Activated CD8-positive, alpha-beta memory T cell treated with anti-CD3 and anti-CD28 coated beads, Interleukin-2, amount 50 U/mL, for 1 hour (primary cell): ENCODE data around the gene OGDHL.

Source experiments
- DNase-seq: peaks from one replicate; pipeline ENCODE4 v3.0.0-alpha.2; 2020; ENCODE audit errors: extremely low read depth

OGDHL gene

DNA sequence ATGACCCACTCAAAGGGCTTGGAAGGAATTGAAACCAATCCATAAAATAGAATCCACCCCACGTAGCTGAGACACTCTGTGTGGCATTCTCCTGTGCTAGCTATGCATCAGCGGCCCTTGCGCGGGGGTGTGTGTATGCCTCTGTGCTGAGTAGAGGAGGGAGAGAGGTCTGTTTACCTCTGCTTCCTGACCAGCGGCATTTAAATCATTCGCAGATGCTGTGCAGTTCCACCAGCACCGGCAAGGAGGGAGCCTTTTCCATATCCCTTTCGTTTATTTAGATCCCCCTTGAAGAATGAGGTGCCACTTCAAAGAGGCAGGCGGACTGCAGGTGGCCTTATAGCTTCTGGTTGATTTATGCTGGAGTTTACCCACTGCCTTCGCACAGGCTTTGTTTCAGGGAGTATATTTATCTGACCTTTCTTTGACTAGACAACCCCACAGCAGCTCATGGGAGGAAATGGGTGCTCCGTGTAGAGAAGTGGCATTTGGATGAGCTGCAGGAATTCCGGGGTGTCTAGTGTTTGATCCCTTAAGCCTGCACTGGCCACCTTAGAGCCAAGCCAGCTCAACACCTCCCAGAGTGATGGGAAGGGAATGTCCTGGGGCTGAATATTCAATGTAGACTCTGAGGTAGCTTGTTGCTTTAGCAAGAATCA, 71.3 kb downstream of the OGDHL start:
- no peak for DNase-seq

DNA sequence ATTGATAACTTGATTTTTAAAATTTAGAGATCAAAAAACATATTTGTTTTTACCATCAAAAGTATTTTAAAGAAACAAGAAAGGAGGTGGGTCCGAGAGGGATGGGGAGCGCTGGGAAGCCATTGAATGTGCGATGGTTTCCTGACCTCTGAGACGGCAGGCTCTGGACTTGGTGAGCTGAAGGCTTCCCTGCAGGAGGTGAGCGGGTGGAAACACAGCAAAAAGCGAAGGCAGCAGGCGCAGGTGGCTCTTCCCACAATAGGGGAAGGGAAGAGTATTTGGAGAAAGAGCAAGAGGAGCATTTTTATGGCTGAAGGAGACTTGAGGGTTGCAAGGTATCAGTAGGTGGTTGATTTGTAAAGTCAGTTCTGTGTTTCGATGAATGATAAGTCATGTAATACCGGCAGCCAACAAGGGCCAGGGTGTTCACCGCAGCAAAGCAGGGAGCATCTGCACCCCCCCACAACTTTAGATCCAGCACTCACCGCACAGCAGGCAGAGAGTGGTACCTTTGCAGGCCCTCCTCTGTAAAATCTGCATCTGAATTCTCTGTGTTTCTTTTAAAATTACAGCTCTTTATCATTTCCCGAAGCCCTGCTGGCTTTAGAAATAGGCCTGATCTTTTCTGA, 72.1 kb downstream of the OGDHL start:
- no peak for DNase-seq

DNA sequence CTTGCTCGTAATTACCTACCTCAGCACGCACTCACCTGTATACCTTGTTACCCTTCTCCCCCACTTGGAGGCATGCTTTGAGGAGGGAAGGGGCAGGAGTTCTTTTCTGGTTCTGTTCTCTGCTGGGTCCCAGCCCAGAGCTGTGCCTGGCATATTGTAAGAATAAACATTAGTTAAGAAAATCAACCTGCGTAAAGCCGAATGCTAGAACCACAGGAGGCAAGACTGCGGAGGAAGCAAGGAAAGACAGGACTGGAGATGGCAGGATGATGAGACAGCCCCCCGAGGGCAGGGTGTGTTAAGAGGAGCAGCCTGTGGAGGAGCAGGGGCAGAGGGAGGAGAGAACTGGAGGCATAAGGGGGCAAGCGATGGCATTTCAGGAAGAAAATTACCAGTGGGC, 73.2 kb downstream of the OGDHL start:
- DNase-seq, result no peak

DNA sequence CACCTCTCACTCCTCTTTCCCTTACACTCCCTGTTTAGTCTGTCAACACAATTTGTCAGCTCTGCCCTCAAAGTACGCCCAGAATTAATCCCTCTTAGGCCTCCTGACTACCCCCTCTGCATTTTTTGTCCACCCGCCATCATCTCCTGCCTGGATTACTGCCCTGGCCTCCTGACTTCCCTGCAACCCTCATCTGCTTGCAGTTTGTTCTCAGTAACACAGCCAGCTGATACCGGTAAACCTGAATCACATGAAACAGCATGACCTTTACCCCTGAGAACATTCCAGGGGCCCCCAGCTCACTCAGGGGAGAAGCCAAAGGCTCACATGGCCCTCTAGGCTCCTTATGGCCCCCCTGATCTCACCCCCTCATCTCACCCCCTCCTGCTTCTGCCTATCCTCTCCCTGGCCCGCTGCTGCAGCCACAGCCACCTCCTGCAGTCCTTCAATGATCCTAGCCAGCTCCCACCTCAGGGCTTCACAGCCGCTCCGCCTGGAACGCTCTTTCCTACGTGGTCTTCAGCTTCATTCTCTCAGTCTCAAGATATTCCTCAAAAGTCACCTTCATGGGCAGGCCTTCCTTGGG, 73.8 kb downstream of the OGDHL start:
- no peak for DNase-seq

DNA sequence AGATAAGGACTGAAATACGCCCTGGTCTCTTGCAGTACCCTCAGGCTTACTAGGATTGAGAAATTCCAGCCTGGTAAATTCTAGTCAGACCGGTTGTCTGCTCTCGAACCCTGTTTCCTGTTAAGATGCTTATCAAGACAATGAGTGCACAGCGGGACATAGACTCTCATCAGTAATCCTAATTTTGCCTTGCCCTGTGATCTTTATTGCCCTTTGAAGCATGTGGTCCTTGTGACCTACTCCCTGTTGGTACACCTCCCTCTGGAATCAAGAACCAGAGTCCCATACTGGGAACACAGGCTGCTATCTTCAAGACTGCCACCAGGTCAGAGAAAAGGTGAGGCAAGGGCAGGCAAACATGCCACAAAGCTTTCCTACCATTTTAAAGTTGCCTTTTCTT, 75.5 kb downstream of the OGDHL start:
- no peak for DNase-seq
